CMK (cell line): ENCODE measurements around the gene POMGNT1.

ENCODE experiments used
- DNase-seq: peaks from one replicate; pipeline ENCODE4 v3.0.0-alpha.2; 2010; ENCODE audit warnings: low read depth

Gene POMGNT1

DNA sequence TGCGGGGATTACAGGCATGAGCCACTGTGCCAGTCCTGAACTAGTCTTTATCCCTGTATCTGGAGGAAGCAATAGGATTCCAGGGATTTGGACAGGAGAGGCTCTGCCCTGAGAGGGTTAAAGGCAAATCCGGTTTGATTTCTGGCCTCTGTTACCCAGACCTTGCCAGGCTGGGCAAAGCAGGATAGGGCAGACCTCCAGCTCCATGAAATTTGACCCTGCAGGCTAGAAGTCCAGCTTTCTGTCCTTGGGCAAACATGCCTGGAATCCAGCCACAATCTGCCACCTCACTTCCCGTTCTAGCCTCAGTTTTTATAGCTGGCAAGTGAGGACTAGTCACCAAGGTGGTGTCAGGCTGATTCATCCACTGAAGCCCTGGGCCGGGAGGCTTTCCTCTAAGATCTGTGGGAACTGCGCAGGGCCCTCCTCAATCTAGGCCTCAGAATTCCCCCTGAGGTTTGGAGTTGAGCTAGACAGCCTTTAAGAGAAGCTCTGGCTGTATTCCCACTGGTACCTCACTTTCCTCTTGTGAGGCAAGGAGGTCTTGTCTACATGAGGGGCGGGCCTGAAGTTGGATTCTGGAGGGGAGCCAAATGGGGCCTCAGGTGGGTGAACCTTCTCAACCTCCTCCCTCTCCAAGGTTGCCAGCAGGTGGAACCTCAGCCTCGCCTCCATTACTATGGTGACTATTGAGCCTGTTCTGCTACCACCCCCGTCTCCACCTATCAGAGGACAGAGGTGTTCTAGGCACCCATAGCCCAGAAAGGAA is 15.0 kb downstream of the POMGNT1 start:
- no peak for DNase-seq

DNA sequence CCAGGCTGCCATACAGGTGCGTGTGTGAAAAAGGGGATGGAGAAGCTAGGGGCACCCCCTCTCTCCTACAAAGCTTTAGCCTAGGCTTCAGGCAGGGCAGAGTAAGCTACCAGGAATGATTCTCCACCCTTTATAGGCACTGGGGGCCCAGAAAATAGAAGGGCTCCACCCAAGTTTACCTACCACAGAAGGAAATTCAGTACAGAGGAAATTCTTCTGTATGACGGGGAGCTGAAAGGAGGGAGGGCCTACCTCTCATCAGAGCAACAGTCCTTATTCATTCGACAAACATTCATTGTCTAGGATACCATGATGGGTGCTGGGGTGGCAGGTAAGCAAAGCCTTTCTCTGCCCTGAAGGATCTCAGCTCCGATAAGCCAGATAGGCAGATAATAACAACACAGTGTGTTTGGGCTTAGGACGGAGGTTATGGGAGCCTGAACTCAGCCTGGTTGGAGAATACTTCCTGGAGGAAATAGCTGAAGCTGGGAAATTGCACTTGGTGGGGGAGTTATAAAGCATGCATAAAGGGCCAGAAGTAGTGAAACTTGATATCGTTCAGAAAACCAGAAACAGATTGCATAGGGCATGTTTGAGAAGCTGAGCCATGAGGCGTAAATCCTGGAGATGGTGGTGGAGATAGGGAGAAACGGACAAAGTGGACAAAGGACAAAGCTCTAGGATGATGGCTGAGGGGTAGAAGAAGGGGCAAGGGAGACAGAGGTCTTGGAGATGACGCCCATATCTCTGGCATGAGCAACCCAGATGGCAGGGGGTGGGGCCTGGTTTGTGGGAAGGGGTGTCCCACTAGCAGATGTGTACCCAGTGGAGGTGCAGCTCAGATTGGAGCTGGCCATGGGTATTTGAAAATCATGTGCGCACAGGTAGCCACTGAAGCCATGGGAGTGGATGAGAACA is 16.6 kb downstream of the POMGNT1 start:
- DNase-seq: no peak

DNA sequence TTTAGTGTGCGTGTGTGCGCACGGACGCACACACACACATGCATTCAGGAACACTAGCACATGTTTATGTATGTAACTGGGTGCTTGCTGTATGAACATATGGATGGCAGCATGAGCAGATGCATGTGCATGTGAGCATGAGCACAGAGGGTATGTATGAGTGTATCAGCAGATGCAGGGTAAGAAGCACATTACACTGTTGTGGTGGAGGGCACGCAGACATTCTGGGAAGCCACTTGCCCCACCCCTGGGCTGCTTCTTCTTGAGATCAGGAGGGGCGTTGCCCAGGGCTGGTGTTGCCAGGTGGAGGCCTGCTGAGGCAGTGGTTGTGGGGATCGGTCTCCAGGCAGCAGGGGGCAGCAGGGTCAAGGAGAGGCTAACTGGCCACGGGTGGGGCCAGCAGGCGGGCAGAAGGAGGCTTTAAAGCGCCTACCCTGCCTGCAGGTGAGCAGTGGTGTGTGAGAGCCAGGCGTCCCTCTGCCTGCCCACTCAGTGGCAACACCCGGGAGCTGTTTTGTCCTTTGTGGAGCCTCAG is 18.1 kb downstream of the POMGNT1 start:
- no peak for DNase-seq

DNA sequence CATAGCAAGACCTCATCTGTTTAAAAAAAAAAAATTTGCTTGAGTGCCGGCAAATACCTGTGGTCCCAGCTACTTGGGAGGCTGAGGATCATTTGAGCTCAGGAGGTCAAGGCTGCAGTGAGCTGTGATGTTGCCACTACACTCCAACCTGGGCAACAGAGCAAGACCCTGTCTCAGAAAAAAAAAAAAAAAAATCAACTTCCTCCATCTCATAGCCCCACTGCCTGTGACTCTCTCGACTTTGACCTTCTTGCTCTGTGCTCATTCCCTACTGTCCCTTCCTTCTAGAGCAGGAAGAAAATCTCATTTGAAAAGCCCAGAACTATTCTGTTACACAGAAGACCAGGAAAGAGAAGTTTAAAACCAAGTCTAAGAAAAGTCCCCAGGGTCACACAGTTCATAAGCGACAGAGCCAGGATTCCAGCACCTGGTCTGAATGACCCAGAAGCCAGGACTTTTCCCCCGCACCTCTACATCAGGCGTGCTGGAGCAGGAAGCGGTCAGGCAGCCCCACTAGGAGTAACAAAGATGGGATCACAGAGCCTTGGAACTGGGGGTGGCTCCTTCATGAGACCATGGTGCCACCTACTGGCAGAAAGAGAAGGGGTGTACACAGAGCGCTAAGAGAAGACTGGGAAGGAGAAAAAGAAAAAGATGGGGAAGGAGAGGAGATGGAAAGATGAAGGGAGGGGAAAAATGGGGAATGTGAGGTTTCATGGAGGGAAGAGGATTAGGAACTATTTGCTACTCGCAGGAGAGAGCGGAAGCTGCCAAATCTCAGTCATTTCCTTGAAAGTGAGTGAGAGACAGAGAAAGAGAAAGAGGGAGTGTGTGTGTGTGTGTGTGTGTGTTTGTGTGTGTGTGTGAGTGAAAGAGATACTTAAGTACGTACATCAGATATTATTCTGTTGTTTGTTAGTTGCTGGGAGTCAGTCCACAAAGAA is 18.8 kb downstream of the POMGNT1 start:
- peak; percentile 77 for DNase-seq

DNA sequence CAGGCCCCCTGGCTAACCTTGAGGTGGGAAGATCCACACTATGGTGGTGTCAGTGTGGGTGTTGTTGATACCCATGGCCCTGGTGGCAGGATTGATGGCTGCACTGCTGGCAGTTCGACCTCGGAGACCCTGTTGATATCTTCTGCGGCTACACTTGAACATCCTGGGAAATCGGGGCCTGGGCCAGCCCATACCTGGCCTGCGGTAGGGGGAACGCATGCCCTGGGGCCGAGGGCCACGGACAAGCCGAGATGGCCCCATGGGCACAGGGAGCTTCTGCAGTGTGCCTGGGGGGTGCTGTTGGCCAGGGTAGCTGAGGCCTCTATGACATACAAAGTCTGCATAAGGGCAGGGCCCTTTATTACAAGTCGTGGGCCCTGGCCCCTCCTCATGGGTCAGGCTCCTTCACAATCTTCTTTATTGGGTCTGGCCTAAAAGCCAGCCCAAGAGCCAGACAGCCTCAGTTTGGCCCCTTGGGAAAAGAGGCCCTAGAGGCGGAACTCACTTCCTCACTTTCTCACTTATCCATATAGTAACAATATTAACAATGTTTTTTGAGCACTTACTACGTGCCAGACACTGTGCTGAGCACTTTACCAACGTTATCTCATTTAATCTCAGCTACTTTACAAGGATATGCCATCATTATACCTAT is 21.9 kb downstream of the POMGNT1 start, which contains the start of gene P3R3URF:
TSS of gene P3R3URF (minus strand) at position 278 of the 655 bp plus-strand sequence. CDS start at position 261, 17 bp downstream.
- no peak for DNase-seq

DNA sequence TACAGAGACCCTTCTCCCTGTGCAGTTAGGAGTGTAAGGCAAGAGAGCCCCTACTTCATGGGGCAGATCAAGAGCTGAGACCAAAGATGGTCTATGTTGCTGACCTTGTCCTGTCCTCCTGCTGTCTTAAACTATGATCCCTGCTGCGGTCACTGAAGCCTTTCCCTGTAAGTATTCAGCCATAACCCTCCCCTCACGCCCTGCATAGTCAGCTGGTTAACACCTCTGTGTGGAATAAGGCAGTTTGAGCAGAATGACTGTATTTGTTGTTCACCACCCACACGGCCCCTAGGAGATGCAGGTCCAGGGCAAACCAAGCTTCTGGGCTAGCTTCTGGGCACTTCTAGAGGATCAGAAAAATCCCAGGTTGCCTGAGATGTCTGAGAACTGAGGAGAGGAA is 23.0 kb downstream of the POMGNT1 start:
- no peak for DNase-seq

DNA sequence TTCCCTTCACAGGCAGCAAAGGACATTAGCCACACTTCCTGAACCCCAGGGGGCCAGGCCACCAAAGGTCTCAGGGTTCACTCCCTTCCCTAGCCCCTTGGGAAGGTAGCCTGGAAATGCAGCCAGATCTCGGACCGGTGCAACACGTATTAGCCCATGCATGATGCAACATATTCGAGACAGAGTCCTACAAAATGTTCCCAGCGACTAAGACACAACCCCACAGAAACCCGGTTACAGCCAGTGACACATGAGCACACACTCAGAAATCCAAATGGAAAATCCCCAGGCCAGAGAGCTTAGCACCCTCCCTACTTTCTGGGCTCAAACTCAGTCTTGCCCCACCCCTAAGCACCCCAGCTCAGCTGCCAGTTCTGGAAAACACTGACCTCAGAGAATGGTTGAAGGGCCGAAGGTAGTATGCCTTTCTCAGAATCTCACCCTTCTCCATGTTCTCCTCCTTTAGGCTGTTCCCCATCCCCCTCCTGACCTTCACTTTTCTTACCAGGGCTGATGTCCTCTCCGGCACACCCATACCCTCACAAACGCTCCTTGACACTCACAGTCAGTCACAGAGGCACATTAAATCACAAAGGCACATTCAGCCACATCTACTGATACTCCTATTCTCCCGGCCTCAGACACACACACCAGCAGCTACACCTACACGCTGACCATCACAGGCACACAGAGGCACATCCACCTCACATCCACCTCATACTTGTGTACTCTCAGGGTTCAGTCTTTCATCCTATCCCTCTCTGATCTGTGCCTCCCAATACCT is 23.6 kb downstream of the POMGNT1 start, which contains the start of gene TSPAN1:
TSS of gene TSPAN1 (plus strand) at position 640 of the 784 bp plus-strand sequence. CDS start 6,021 bp downstream, outside the sequence.
- no peak for DNase-seq

DNA sequence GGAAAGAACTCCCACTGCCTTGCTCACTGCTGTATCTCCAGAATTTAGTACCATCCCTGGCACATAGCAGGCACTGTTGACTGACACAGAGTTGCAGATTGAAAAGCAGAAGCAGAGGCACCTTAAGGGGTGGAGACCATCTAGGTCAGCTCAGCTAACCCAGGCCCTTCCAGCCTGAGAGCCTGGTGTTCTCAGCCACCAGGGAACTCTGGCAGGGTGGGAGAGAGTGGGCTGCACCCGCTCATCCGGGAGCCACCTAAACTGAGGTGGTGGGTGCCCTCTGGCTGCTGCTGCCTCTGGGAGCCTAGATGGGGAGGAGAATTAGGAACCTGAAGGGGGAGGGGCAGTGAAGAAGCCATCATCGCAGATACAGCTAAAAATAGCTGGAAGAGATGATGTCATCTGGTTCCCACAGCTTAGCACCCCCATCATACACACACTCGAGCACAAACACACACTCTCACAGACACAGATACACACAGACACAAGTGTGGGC is 24.8 kb downstream of the POMGNT1 start:
- no peak for DNase-seq

DNA sequence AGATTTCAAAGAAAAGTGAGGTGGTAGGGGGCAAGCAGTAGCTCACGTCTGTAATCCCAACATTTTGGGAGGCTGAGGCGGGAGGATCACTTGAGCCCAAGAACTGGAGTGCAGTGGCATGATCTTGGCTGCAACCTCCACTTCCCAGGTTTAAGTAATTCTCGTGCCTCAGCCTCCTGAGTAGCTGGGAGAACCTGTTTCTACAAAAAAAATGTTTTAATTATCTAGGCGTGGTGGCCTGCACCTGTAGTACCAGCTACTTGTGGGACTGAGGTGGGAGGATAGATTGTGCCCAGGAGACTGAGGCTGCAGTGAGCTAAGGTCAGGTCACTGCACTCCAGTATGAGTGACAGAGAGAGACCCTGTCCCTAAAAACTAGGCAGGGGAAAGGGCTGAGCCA is 25.9 kb downstream of the POMGNT1 start:
- no peak for DNase-seq

DNA sequence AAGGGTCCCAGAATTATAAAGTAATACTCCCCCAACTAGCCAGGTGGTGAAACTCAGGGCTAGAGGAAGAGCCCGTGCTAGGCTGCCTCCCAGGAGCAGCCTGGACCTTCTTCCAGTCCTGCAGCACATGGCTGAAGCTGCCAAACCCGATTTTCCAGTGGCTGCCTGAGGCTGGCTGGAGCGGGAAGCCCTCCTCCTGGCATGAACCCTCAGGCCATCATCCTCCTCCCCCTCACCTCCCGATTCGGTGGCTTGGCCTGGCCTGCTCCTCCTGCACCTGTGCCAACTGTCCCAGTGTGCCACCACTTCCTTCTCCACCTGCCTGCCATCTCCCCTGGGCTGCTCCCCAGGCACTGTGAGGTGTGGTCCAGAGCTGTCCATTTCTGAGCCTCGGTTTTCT is 26.4 kb downstream of the POMGNT1 start:
- DNase-seq: no peak

DNA sequence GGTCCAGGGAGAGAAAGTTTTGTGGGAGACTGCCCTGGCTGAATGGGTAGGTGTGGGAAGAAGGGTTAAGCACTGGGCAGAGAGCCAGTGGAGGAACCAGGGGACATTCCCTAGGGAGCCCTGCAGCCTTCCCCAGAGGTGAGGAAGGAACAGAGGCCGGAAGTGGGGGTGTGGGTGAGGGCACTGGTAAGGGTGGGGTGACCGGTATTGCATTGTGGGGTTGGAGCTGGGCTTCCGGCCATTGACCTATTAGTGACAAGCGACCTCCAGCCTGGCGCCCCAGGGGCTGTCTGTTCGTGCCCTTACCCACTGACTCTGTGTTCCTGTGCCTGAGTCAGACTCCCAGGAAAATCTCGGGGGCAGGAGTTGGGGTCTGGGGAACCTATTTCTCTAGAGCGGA is 26.9 kb downstream of the POMGNT1 start:
- DNase-seq: no peak

DNA sequence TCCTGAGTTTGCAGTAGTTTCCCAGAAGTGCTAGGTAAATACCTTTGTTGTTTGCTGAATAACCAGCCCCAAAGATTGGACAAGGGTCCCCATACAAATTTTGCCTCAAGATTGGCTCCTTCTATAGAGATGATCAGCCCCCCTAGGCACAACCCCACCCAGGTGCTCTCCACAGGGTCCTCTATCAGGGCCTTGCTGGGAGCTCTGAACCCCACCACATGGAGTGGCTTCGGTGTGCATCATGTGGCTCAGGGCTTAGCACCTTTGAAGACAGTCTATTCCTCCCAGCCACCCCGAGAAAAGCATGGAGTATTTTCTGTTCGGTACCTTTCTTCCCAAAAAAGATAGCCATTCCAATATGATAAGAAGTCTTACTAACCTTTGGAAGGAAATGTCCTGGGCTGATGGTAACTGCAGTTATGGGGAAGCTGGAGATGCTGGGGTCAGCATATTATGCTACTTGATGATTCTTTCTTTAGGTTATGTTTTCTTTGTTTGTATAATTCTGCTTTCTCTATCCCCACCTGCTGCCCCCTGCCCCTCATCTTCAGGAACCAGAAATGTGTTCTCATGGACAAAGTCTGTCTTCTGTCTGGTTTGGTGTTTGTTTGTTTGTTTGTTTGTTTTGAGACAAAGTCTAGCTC is 28.3 kb downstream of the POMGNT1 start:
- no peak for DNase-seq

DNA sequence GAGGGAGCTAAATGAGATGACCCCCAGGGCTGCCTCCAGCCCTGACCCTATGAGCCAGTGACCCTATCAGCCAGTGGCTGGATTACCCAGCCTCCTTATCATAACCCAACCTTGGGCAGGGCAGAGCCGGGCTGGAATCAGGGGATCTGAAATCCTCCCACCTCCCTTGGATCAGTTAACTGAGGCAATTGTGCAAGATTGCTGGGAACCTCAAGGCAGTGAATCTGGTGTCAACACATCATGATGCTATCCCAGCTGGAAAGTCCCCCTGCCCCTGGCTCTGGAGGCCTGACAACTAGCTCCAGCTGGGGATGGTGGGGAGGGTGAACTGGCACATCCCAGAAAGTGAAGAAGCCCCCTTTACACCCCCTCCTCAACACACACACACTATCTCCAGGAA is 29.8 kb downstream of the POMGNT1 start:
- DNase-seq: no peak

DNA sequence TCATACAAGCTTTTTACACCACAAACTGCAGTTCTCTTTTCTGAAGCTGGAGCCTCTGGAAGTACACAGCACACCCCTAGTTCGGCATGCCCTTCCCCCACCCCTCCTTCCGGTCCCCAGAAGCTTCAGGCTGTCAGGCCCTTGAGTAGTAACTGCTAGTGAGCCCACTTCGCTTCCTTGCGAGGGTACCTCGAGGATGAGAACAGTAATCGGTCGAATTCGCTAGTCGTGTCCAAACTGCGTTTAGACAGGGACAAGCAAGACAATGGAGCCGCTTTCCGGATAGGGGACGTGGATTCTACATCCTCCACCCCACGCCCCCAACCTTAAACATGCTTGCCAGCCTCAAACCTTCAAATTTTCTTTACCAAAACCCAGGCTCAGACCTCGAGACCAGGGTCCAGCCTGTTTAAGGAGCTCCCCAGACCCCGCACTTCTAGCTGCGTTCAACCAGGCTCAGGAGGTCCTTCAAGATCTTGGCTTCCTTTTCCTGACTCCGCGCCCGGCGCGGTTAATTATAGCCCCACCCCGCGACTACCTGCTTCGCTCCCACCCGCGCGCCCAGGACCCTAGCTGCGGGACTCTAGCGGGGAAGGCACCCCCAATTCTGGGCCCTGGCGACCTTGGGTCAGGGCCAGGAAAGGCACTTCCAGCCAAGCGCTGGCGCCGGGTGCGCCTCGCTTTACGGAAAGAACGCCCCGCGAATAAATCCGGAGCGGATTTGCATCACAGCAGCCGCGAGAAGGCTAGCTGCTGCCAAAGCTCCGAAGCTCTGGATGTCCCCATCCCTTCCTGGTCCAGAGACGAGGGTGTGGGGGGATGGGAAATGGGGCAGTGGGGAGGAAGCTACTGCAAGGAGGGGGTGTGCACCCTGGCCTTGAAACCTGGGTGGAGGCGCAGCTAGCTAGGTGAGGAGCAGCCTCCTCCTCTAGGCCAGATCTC is 31.4 kb downstream of the POMGNT1 start:
- DNase-seq: no peak

DNA sequence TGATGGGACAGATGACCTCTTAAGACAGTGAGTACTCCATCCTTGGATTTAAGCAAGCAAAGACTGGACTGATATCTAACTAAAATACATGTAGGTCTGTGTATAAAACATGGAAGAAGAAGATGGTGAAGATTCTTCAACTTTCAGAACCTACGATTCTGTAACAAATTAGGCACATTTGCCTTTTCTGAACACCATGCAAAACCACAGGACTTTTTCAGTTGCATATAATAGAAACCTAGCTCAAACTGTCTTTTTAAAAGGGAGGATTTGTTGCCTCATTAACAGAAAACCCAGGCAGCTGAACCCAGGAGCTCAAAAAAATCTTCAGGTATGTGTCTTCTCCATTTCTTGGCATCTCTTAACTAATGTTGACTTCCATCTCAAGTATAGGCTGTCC is 38.0 kb downstream of the POMGNT1 start:
- DNase-seq: no peak

DNA sequence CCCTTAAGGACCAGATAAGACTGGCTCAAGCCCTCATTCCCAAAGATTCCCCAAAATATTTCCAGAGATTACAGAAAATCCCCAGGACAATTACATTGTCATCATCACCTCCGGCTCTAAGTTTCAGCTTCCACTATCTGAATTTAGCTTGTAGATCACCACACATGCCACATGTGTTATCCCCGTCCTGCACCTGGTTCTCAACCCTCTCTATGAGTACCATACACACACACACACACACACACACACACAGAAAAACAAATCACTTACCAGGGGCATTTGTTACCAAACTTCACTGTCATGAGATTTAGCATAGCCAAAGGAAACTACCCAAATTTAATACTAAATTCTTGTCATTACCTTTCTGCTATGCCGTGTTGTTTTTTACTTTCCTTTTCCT is 38.7 kb downstream of the POMGNT1 start:
- no peak for DNase-seq

DNA sequence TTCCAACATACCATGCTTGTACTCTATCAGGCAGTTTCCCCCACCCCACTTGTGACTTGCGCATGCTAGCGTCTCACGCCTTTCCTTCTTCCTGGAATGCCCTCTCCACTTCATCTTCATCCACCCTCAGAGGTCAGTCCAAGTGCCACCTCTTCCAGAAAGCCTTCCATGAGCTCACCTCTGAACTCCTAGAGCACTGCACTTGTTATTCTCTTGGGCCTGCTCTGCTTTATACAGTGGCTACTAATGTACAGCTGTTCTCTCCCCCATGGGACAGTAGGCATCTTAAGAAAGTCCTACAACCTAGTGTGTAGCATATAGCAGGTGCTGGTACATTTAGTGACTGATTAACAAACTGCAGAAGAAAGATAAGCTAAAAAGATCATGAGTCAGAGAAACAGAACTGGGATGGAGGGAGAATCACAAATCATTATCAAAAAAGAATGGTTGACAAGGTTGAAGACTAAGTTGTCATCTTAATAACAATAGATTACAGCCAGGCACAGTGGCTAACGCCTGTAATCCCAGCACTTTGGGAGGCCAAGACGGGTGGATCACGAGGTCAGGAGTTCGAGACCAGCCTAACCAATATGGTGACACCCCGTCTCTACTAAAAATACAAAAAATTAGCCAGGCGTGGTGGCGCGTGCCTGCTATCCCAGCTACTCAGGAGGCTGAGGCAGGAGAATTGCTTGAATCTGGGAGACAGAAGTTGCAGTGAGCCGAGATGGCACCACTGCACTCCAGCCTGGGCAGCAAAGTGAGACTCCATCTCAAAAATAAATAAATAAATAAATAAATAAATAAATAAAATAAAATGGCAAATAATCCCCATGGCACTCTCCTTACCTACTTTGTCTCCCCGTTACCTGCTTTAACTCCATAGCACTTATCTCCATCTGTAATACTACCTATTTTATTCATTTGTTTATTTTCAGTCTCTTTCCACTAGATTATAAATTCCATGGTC is 39.6 kb downstream of the POMGNT1 start:
- no peak for DNase-seq
